Liver (tissue), 9 donors: ENCODE data around the gene CDKN2AIPNL. TPM values are rescaled to one million over a fixed set of nuclear protein-coding genes. Genes with fewer than 3 reads are reported as not detected.

Experiments used
- DNase-seq: peaks from one replicate; pipeline ENCODE4 v3.0.0-alpha.2; 2017; ENCODE audit warnings: low spot score
- H3K27ac ChIP-seq, 2 donors: one replicate each; pipeline ENCODE4 v1.7.0; 2013; ENCODE audit warnings: inconsistent platforms in 2 of 2, low read length in 2 of 2, control low read depth in 1 of 2, low read depth in 1 of 2, mild to moderate bottlenecking in 1 of 2
- H3K27me3 ChIP-seq, 4 donors: one replicate each; pipeline versions ENCODE4 v1.6.1 to v1.7.0; 2013; ENCODE audit warnings: low read length in 3 of 4, inconsistent platforms in 1 of 4, mild to moderate bottlenecking in 1 of 4, moderate library complexity in 1 of 4; ENCODE audit not compliant: control insufficient read depth in 4 of 4, insufficient read depth in 4 of 4
- H3K36me3 ChIP-seq, 4 donors: one replicate each; pipeline versions ENCODE4 v1.6.1 to v1.7.0; 2013; ENCODE audit warnings: low read length in 3 of 4, mild to moderate bottlenecking in 3 of 4, low read depth in 1 of 4, moderate library complexity in 1 of 4; ENCODE audit not compliant: control insufficient read depth in 4 of 4, insufficient read depth in 3 of 4
- H3K4me1 ChIP-seq, 4 donors: one replicate each; pipeline versions ENCODE4 v1.6.1 to v1.7.0; 2013; ENCODE audit warnings: low read length in 3 of 4, mild to moderate bottlenecking in 3 of 4, moderate library complexity in 1 of 4; ENCODE audit not compliant: control insufficient read depth in 4 of 4, insufficient read depth in 4 of 4
- H3K4me3 ChIP-seq, 3 donors: one replicate each; pipeline versions ENCODE4 v1.6.1 to v1.7.0; 2013; ENCODE audit warnings: low read length in 3 of 3, control low read depth in 1 of 3, low read depth in 1 of 3, mild to moderate bottlenecking in 1 of 3
- H3K9ac ChIP-seq, 2 donors: one replicate each; pipeline ENCODE4 v1.7.0; 2013; ENCODE audit warnings: low read length in 2 of 2, mild to moderate bottlenecking in 2 of 2, moderate library complexity in 2 of 2, control low read depth in 1 of 2, low read depth in 1 of 2
- H3K9me3 ChIP-seq, 4 donors: one replicate each; pipeline versions ENCODE4 v1.6.1 to v1.7.0; 2013; ENCODE audit warnings: low read length in 3 of 4; ENCODE audit not compliant: control insufficient read depth in 4 of 4
- ATF3 ChIP-seq: IDR thresholded peaks from 2 replicates; pipeline ENCODE4 v1.6.1; 2016; ENCODE audit warnings: antibody characterized with exemption
- EGR1 ChIP-seq, 2 donors: IDR thresholded peaks; 2 replicates each; pipeline ENCODE4 v1.6.1; 2016 to 2018; ENCODE audit warnings: antibody characterized with exemption in 2 of 2, low read depth in 2 of 2
- FOXA1 ChIP-seq: IDR thresholded peaks from 2 replicates; pipeline ENCODE4 v1.6.1; 2016; ENCODE audit warnings: antibody characterized with exemption
- FOXA2 ChIP-seq: IDR thresholded peaks from 2 replicates; pipeline ENCODE4 v1.6.1; 2016; ENCODE audit warnings: antibody characterized with exemption
- GABPA ChIP-seq, 2 donors: IDR thresholded peaks in 1 of 2; conservative IDR thresholded peaks in 1 of 2; 2 replicates each; pipeline ENCODE4 v1.6.1; 2016; ENCODE audit warnings: antibody characterized with exemption in 2 of 2, mild to moderate bottlenecking in 1 of 2, moderate library complexity in 1 of 2
- HNF4A ChIP-seq, 2 donors: conservative IDR thresholded peaks; 2 replicates each; pipeline ENCODE4 v1.6.1; 2016; ENCODE audit warnings: antibody characterized with exemption in 2 of 2, mild to moderate bottlenecking in 2 of 2
- JUND ChIP-seq, 2 donors: IDR thresholded peaks; 2 replicates each; pipeline ENCODE4 v1.6.1; 2016; ENCODE audit warnings: antibody characterized with exemption in 2 of 2
- NR2F2 ChIP-seq: IDR thresholded peaks from 2 replicates; pipeline ENCODE4 v1.6.1; 2016; ENCODE audit warnings: antibody characterized with exemption
- REST ChIP-seq: IDR thresholded peaks from 2 replicates; pipeline ENCODE4 v1.6.1; 2016; ENCODE audit warnings: antibody characterized with exemption, mild to moderate bottlenecking
- SP1 ChIP-seq: IDR thresholded peaks from 2 replicates; pipeline ENCODE4 v1.6.1; 2018; ENCODE audit warnings: antibody characterized with exemption, mild to moderate bottlenecking
- WGBS: extraction: QIAGEN DNeasy Blood & Tissue Kit; methylation state at CpG from one replicate; pipeline ENCODE4 v1.1.7; 2013; 5-methylcytosine and 5-hydroxymethylcytosine counted together
- polyA plus RNA-seq, 2 donors: library from polyadenylated mRNA; stranded (reverse) in 1 of 2; unstranded in 1 of 2; fragments of 200-250 nt in 1 of 2; fragments of >200 nt in 1 of 2; fragmentation: Nextera tagmentation in 1 of 2; extraction: Ambion mirVana in 1 of 2; gene quantifications; one replicate each; pipeline versions ENCODE4 v1.2.1 to v1.2.3, GENCODE V29; 2013 to 2015
- total RNA-seq, 2 donors: library from RNA; depleted of rRNA; stranded (reverse); fragments of >200 nt; gene quantifications; one replicate each; pipeline ENCODE4 v1.2.3, GENCODE V29; 2014
- TF ChIP-seq, protein P1 (sequence below): IDR thresholded peaks from 2 replicates; pipeline ENCODE4 v1.6.1; 2016; ENCODE audit warnings: antibody characterized with exemption
- TF ChIP-seq, protein P2 (sequence below): IDR thresholded peaks from 2 replicates; pipeline ENCODE4 v1.6.1; 2016; ENCODE audit warnings: antibody characterized with exemption
- TF ChIP-seq, protein P3 (sequence below): fragments of 150-350 bp; IDR thresholded peaks from 2 replicates; pipeline ENCODE4 v1.5.1; 2017; ENCODE audit warnings: improper control_type of control experiment, low read depth, low read length; ENCODE audit not compliant: missing input control
- donor health status: healthy.
- donor health status: healthy.
- donor health status: healthy.
- donor health status: healthy.
- donor health status: healthy.

CDKN2AIPNL gene
- total and polyA plus RNA-seq, 4 donors, result 7.2 to 13.3 (median 9.3) TPM

DNA sequence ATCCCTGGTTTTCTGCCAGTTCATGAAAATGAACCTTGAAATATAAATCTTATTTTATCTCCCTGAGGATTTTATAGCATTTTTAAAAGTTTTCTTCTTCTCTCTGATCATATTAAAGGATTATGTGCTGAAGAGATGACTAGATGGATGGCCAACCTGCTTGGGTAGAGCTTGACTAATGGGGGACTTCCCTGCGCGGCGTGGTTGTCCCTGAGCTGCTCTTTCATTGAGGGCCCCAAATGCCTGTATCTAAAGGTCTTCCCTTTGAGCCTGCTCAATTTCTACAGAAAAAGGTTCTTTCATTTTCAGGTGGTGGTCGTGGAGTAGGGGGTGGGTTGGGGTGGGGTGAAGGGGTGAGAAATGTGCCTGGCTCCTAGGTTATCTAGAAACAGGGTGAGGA, 20.5 kb upstream of the CDKN2AIPNL start (continued):
- TF ChIP-seq, protein P1, sequence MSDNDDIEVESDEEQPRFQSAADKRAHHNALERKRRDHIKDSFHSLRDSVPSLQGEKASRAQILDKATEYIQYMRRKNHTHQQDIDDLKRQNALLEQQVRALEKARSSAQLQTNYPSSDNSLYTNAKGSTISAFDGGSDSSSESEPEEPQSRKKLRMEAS, result no peak
- TF ChIP-seq FOXA2 (no peak), HNF4A (conservative IDR thresholded peaks at IDR 0.05) (no peak), NR2F2 (no peak)
- TF ChIP-seq, protein P2, sequence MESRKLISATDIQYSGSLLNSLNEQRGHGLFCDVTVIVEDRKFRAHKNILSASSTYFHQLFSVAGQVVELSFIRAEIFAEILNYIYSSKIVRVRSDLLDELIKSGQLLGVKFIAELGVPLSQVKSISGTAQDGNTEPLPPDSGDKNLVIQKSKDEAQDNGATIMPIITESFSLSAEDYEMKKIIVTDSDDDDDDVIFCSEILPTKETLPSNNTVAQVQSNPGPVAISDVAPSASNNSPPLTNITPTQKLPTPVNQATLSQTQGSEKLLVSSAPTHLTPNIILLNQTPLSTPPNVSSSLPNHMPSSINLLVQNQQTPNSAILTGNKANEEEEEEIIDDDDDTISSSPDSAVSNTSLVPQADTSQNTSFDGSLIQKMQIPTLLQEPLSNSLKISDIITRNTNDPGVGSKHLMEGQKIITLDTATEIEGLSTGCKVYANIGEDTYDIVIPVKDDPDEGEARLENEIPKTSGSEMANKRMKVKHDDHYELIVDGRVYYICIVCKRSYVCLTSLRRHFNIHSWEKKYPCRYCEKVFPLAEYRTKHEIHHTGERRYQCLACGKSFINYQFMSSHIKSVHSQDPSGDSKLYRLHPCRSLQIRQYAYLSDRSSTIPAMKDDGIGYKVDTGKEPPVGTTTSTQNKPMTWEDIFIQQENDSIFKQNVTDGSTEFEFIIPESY, result no peak

DNA sequence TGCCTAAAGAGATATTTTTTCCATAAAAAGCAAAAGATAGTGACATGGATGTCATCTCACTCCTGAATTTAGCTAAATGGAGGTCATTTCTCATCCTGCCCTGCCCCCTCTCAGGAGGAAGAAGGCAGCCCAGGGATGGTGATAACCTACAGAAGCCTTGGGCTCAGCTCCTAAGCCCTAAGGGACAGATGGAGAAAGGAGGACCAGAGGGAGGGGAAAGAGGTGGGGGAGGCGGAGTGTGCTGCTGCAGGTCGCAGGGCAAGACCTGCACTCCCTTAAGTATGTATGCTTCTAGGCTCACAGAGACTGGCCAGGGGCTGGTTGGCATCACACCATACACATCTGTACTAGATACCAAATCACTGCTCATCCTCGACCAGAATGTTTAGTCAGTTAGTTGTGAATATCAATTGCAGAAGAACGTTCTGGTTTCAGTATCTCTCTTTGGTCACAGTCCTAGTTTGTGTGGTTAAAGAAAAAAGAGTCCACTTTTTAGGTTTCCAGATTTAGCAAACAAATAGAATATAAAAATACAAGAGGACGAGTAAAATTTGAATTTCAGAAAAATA, 18.4 kb upstream of the CDKN2AIPNL start:
- WGBS, result 77% methylated on average over 5 of the region's 5 CpGs
- H3K4me3 ChIP-seq, result no peak overlapping the region
- H3K27me3 ChIP-seq, result no peaks in the 10 kb centered on the region
- H3K4me1 ChIP-seq, result peaks cover 0 to 11% (median 6%) of the 10 kb centered on the region in 4 donors
- no peak overlapping the region for H3K27ac ChIP-seq
- TF ChIP-seq ATF3, result no peak
- TF ChIP-seq REST, result no peak
- TF ChIP-seq, protein P1, result no peak
- no peak for TF ChIP-seq GABPA (IDR thresholded peaks at IDR 0.05 in 1 of 2, conservative IDR thresholded peaks at IDR 0.05 in 1 of 2)
- TF ChIP-seq SP1, result no peak
- TF ChIP-seq NR2F2, result no peak
- TF ChIP-seq, protein P2, result no peak
- no peak for TF ChIP-seq JUND (IDR thresholded peaks at IDR 0.05)
- H3K9me3 ChIP-seq, result no peaks in the 10 kb centered on the region
- H3K9ac ChIP-seq, result no peak overlapping the region
- DNase-seq, result no peak
- H3K36me3 ChIP-seq, result no peaks in the 10 kb centered on the region

DNA sequence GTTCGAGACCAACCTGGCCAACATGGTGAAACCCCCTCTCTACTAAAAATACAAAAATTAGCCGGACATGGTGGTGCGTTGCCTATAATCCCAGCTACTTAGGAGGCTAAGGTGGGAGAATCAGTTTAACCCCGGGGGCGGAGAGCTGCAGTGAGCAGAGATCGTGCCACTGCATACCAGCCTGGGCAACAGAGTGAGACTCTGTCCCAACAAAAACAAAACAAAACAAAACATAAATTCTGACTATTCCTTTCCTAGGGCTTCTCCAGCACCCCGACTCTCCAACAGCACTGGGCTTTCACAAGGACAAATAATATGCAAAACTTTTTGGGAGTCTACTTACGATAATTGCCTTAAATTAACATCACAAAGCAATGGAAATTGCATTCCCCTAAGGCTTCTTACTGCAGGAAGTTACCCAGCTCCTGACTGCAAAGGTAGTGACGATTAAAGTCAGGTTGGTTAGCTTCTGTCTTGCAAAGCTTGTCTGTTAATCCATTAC, 15.9 kb upstream of the CDKN2AIPNL start:
- Histone ChIP-seq H3K9me3 (no peaks in the 10 kb centered on the region), H3K4me3 (no peak overlapping the region), H3K27ac (no peak overlapping the region), H3K4me1 (peaks cover 0 to 2% (median under 1%) of the 10 kb centered on the region in 4 donors), H3K27me3 (no peaks in the 10 kb centered on the region), H3K9ac (no peak overlapping the region), H3K36me3 (no peaks in the 10 kb centered on the region)
- no peak for DNase-seq
- WGBS, result 84% methylated on average over 9 of the region's 9 CpGs
- TF ChIP-seq ATF3 (no peak), REST (no peak), EGR1 (IDR thresholded peaks at IDR 0.05; ENCODE audit: low read depth in 2 of 2) (no peak), FOXA1 (no peak), SP1 (no peak)
- TF ChIP-seq, protein P3, sequence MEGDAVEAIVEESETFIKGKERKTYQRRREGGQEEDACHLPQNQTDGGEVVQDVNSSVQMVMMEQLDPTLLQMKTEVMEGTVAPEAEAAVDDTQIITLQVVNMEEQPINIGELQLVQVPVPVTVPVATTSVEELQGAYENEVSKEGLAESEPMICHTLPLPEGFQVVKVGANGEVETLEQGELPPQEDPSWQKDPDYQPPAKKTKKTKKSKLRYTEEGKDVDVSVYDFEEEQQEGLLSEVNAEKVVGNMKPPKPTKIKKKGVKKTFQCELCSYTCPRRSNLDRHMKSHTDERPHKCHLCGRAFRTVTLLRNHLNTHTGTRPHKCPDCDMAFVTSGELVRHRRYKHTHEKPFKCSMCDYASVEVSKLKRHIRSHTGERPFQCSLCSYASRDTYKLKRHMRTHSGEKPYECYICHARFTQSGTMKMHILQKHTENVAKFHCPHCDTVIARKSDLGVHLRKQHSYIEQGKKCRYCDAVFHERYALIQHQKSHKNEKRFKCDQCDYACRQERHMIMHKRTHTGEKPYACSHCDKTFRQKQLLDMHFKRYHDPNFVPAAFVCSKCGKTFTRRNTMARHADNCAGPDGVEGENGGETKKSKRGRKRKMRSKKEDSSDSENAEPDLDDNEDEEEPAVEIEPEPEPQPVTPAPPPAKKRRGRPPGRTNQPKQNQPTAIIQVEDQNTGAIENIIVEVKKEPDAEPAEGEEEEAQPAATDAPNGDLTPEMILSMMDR, result no peak
